ENCODE data around the gene GUCY2D.

- TF ChIP-seq CTCF (conservative IDR thresholded peaks at IDR 0.05; ENCODE audit: low read length) (no peak), EZH2phosphoT487 (IDR thresholded peaks at IDR 0.05; ENCODE audit: borderline replicate concordance) (no peak)
Observed at GRCh38 chr17:8025176-8025911, 22.9 kb downstream of the GUCY2D start.

Measured in Loucy (cell line).